ENCODE measurements around the gene ADIPOR1.

GRCh38 chr1:202956969-202957368, 1.1 kb downstream of the ADIPOR1 start:
- TF ChIP-seq POLR2A (IDR thresholded peaks at IDR 0.05) (no peak), EP300 (IDR thresholded peaks at IDR 0.05) (no peak)

Data from ovary (tissue), 1 donor.